Neural cell (in vitro differentiated cells): ENCODE data around the gene SLC36A1. TPM values are rescaled to one million over a fixed set of nuclear protein-coding genes. Genes with fewer than 3 reads are reported as not detected.

Experiments used
- H2AFZ ChIP-seq: fragments of 200-600, 300-800 bp; sonication (generic), shearing (Covaris generic); 2 replicates; pipeline ENCODE4 v1.6.0; 2014; ENCODE audit warnings: low read depth, mild to moderate bottlenecking, antibody characterized with exemption, low read length, moderate library complexity
- H3F3A ChIP-seq: fragments of 200-600 bp; shearing (Covaris generic); 2 replicates; pipeline ENCODE4 v1.6.1; 2016; ENCODE audit warnings: mild to moderate bottlenecking, moderate library complexity, mixed read lengths, antibody characterized with exemption, low read length; ENCODE audit not compliant: insufficient read depth, poor library complexity, severe bottlenecking
- H3K27ac ChIP-seq: fragments of 200-600, 300-800 bp; sonication (generic), shearing (Covaris generic); 2 replicates; pipeline ENCODE4 v1.5.1; 2014; ENCODE audit warnings: mild to moderate bottlenecking, low read length, moderate library complexity
- H3K27me3 ChIP-seq: fragments of 300-800, 200-600 bp; sonication (generic), shearing (Covaris generic); 2 replicates; pipeline ENCODE4 v1.6.0; 2014; ENCODE audit warnings: mild to moderate bottlenecking, low read depth, low read length, moderate library complexity; ENCODE audit not compliant: insufficient read depth
- H3K36me3 ChIP-seq: fragments of 300-800, 200-600 bp; sonication (generic), shearing (Covaris generic); 2 replicates; pipeline ENCODE4 v1.5.1; 2014; ENCODE audit warnings: mild to moderate bottlenecking, antibody characterized with exemption, low read length, moderate library complexity; ENCODE audit not compliant: insufficient read depth
- H3K4me2 ChIP-seq: fragments of 300-800, 200-600 bp; sonication (generic), shearing (Covaris generic); 2 replicates; pipeline ENCODE4 v1.6.0; 2014; ENCODE audit warnings: mild to moderate bottlenecking, low read length
- H3K4me3 ChIP-seq: fragments of 300-800, 200-600 bp; sonication (generic), shearing (Covaris generic); 2 replicates; pipeline ENCODE4 v1.5.1; 2014; ENCODE audit warnings: mild to moderate bottlenecking, low read length, moderate library complexity
- H3K79me2 ChIP-seq: fragments of 200-600 bp; shearing (Covaris generic); replicated peaks from 2 replicates; pipeline ENCODE4 v1.6.0; 2014; ENCODE audit warnings: mild to moderate bottlenecking, low read length, moderate library complexity; ENCODE audit not compliant: insufficient read depth
- H3K9ac ChIP-seq: fragments of 300-800, 200-600 bp; sonication (generic), shearing (Covaris generic); 2 replicates; pipeline ENCODE4 v1.6.1; 2016; ENCODE audit warnings: mild to moderate bottlenecking, low read length, mixed read lengths
- H3K9me2 ChIP-seq: fragments of 200-600 bp; shearing (Covaris generic); 2 replicates; pipeline ENCODE4 v1.6.1; 2016; ENCODE audit warnings: mild to moderate bottlenecking, low read length, mixed read lengths; ENCODE audit not compliant: insufficient read depth
- H3K9me3 ChIP-seq: fragments of 200-600, 300-800 bp; sonication (generic), shearing (Covaris generic); 2 replicates; pipeline ENCODE4 v1.6.1; 2016; ENCODE audit warnings: mild to moderate bottlenecking, mixed run types, low read length, moderate library complexity, mixed read lengths
- H4K20me1 ChIP-seq: fragments of 200-600 bp; shearing (Covaris generic); 2 replicates; pipeline ENCODE4 v1.6.1; 2016; ENCODE audit warnings: mild to moderate bottlenecking, mixed run types; ENCODE audit not compliant: insufficient read depth
- EP300 ChIP-seq: fragments of 450-650 bp; conservative IDR thresholded peaks from 2 replicates; pipeline ENCODE4 v1.6.1; 2014; ENCODE audit warnings: antibody characterized with exemption, mild to moderate bottlenecking, moderate library complexity; ENCODE audit not compliant: poor library complexity, severe bottlenecking
- EZH2 ChIP-seq: fragments of 200-600, 300-800 bp; shearing (Covaris generic), sonication (generic); IDR thresholded peaks from 2 replicates; pipeline ENCODE4 v1.6.1; 2014; ENCODE audit warnings: antibody characterized with exemption, low read length, borderline replicate concordance, mild to moderate bottlenecking; ENCODE audit not compliant: insufficient read depth, poor library complexity, severe bottlenecking
- MXI1 ChIP-seq: fragments of 450-650 bp; conservative IDR thresholded peaks from 2 replicates; pipeline ENCODE4 v1.6.1; 2014; ENCODE audit warnings: antibody characterized with exemption, mild to moderate bottlenecking; ENCODE audit not compliant: poor library complexity, severe bottlenecking
- POLR2AphosphoS5 ChIP-seq: IDR thresholded peaks from 2 replicates; pipeline ENCODE4 v1.6.1; 2012
- RAD21 ChIP-seq: fragments of 450-650 bp; conservative IDR thresholded peaks from 2 replicates; pipeline ENCODE4 v1.6.1; 2014; ENCODE audit warnings: antibody characterized with exemption, mild to moderate bottlenecking, moderate library complexity
- SMC3 ChIP-seq: fragments of 450-650 bp; conservative IDR thresholded peaks from 2 replicates; pipeline ENCODE4 v1.6.1; 2014; ENCODE audit warnings: antibody characterized with exemption, mild to moderate bottlenecking, moderate library complexity; ENCODE audit not compliant: poor library complexity
- TAF1 ChIP-seq: IDR thresholded peaks from 2 replicates; pipeline ENCODE4 v1.6.1; 2012; ENCODE audit warnings: low read depth
- polyA plus RNA-seq: library from polyadenylated mRNA; depleted of rRNA; stranded (reverse); fragments of >200 nt; gene quantifications from 2 replicates; pipeline ENCODE4 v1.2.3, GENCODE V29; 2014
- TF ChIP-seq, protein P1 (sequence below): fragments of 450-650 bp; IDR thresholded peaks from 2 replicates; pipeline ENCODE4 v1.5.1; 2014; ENCODE audit warnings: antibody characterized with exemption, mild to moderate bottlenecking, moderate library complexity; ENCODE audit not compliant: poor library complexity, severe bottlenecking
- TF ChIP-seq, protein P2 (sequence below): IDR thresholded peaks from 2 replicates; pipeline ENCODE4 v1.6.1; 2012; ENCODE audit warnings: borderline replicate concordance

SLC36A1 gene
- polyA plus RNA-seq, 1 donor from 2014 or later: 5.3 TPM

DNA sequence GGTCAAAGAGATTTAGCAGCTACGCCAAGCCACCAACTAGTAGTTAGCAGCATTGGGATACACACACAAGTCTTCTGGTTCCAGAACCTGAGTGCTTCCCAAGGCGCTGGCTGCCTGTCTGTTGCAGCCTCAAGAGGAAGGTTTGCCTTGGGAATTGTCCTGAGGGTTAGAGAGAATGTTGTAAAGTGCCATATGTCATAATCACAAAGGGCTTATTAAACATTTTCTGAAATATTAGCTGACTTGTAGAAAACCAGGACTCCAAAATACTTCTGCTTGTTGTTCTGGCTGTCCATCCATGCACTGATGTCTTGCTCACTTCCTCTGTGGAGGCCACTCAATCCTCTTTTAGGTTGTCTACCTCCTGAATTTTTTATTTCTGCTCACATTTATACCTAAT lies 46.3 kb downstream of the SLC36A1 start:
- H3K79me2 ChIP-seq: no peaks in the 10 kb centered on the region
- no peak overlapping the region for H3K9ac ChIP-seq
- H3F3A ChIP-seq: no peaks in the 10 kb centered on the region
- H2AFZ ChIP-seq: no peak overlapping the region
- H3K9me3 ChIP-seq: no peaks in the 10 kb centered on the region
- no peaks in the 10 kb centered on the region for H4K20me1 ChIP-seq
- H3K27me3 ChIP-seq: no peaks in the 10 kb centered on the region
- TF ChIP-seq EP300 (no peak), POLR2AphosphoS5 (no peak), RAD21 (no peak), SMC3 (no peak), EZH2 (no peak), TAF1 (no peak), MXI1 (no peak)
- TF ChIP-seq, protein P1, sequence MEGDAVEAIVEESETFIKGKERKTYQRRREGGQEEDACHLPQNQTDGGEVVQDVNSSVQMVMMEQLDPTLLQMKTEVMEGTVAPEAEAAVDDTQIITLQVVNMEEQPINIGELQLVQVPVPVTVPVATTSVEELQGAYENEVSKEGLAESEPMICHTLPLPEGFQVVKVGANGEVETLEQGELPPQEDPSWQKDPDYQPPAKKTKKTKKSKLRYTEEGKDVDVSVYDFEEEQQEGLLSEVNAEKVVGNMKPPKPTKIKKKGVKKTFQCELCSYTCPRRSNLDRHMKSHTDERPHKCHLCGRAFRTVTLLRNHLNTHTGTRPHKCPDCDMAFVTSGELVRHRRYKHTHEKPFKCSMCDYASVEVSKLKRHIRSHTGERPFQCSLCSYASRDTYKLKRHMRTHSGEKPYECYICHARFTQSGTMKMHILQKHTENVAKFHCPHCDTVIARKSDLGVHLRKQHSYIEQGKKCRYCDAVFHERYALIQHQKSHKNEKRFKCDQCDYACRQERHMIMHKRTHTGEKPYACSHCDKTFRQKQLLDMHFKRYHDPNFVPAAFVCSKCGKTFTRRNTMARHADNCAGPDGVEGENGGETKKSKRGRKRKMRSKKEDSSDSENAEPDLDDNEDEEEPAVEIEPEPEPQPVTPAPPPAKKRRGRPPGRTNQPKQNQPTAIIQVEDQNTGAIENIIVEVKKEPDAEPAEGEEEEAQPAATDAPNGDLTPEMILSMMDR: no peak
- TF ChIP-seq, protein P2, sequence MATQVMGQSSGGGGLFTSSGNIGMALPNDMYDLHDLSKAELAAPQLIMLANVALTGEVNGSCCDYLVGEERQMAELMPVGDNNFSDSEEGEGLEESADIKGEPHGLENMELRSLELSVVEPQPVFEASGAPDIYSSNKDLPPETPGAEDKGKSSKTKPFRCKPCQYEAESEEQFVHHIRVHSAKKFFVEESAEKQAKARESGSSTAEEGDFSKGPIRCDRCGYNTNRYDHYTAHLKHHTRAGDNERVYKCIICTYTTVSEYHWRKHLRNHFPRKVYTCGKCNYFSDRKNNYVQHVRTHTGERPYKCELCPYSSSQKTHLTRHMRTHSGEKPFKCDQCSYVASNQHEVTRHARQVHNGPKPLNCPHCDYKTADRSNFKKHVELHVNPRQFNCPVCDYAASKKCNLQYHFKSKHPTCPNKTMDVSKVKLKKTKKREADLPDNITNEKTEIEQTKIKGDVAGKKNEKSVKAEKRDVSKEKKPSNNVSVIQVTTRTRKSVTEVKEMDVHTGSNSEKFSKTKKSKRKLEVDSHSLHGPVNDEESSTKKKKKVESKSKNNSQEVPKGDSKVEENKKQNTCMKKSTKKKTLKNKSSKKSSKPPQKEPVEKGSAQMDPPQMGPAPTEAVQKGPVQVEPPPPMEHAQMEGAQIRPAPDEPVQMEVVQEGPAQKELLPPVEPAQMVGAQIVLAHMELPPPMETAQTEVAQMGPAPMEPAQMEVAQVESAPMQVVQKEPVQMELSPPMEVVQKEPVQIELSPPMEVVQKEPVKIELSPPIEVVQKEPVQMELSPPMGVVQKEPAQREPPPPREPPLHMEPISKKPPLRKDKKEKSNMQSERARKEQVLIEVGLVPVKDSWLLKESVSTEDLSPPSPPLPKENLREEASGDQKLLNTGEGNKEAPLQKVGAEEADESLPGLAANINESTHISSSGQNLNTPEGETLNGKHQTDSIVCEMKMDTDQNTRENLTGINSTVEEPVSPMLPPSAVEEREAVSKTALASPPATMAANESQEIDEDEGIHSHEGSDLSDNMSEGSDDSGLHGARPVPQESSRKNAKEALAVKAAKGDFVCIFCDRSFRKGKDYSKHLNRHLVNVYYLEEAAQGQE: no peak
- H3K4me2 ChIP-seq: no peak overlapping the region
- no peak overlapping the region for H3K27ac ChIP-seq
- no peak overlapping the region for H3K4me3 ChIP-seq
- no peaks in the 10 kb centered on the region for H3K9me2 ChIP-seq
- H3K36me3 ChIP-seq: no peaks in the 10 kb centered on the region

DNA sequence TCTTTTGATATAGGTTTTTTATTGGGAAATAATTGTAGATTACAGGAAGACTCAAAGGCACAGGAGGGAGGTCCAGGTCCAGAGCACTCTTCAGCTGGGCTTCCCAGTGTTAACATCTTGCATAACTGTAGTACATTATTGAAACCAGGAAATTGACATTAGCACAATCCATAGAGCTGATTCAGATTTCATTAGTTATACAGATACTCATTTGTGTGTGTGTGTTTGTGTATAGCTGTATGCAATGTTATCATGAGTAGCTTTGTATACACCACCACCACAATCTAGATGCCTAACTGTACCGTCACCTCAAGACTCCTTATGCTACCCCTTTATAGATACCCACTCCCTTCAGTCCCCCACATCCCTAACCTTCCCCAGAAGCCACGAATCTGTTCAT lies 47.9 kb downstream of the SLC36A1 start:
- Histone ChIP-seq H3K9me3 (no peaks in the 10 kb centered on the region), H3K79me2 (no peaks in the 10 kb centered on the region), H3K27me3 (no peaks in the 10 kb centered on the region), H3K4me2 (no peak overlapping the region), H3K9me2 (no peaks in the 10 kb centered on the region), H3K9ac (no peak overlapping the region), H4K20me1 (no peaks in the 10 kb centered on the region), H3K36me3 (no peaks in the 10 kb centered on the region), H2AFZ (no peak overlapping the region), H3K4me3 (no peak overlapping the region), H3F3A (no peaks in the 10 kb centered on the region), H3K27ac (no peak overlapping the region)
- TF ChIP-seq, protein P1: no peak
- TF ChIP-seq POLR2AphosphoS5: no peak
- TF ChIP-seq SMC3: no peak
- no peak for TF ChIP-seq EZH2
- TF ChIP-seq RAD21: no peak
- TF ChIP-seq EP300: no peak
- no peak for TF ChIP-seq MXI1
- TF ChIP-seq, protein P2: no peak
- no peak for TF ChIP-seq TAF1
